Measurements from ENCODE around the gene PAQR4.

Gene PAQR4

DNA sequence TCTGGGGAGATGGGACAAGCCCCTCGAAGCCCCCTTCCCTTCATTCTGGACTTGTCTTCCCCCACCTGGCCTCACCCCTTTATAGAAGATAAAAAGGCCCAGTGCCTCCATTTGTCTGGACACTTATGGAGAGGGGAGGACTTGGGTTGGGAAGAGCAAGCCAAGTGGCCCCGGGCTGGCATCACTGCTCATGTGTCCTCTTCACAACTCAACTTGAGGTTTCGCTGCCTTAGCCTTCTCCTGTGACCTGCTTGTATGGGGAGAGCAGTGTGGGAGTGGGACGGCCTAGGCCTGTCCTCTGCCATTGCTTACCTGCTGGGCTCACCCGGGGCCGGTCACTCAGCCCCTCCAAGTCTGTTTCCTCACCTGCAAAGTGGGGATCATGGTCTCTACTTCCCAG, 1.4 kb downstream of the PAQR4 start:
- H3K4me3 ChIP-seq (replicated peaks; ENCODE audit: low read depth, low read length): no peak overlapping the region
- TF ChIP-seq, protein P1, sequence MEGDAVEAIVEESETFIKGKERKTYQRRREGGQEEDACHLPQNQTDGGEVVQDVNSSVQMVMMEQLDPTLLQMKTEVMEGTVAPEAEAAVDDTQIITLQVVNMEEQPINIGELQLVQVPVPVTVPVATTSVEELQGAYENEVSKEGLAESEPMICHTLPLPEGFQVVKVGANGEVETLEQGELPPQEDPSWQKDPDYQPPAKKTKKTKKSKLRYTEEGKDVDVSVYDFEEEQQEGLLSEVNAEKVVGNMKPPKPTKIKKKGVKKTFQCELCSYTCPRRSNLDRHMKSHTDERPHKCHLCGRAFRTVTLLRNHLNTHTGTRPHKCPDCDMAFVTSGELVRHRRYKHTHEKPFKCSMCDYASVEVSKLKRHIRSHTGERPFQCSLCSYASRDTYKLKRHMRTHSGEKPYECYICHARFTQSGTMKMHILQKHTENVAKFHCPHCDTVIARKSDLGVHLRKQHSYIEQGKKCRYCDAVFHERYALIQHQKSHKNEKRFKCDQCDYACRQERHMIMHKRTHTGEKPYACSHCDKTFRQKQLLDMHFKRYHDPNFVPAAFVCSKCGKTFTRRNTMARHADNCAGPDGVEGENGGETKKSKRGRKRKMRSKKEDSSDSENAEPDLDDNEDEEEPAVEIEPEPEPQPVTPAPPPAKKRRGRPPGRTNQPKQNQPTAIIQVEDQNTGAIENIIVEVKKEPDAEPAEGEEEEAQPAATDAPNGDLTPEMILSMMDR (IDR thresholded peaks at IDR 0.05; ENCODE audit: low read length, missing control alignments): no peak
- no peak for DNase-seq (ENCODE audit: low read depth)

DNA sequence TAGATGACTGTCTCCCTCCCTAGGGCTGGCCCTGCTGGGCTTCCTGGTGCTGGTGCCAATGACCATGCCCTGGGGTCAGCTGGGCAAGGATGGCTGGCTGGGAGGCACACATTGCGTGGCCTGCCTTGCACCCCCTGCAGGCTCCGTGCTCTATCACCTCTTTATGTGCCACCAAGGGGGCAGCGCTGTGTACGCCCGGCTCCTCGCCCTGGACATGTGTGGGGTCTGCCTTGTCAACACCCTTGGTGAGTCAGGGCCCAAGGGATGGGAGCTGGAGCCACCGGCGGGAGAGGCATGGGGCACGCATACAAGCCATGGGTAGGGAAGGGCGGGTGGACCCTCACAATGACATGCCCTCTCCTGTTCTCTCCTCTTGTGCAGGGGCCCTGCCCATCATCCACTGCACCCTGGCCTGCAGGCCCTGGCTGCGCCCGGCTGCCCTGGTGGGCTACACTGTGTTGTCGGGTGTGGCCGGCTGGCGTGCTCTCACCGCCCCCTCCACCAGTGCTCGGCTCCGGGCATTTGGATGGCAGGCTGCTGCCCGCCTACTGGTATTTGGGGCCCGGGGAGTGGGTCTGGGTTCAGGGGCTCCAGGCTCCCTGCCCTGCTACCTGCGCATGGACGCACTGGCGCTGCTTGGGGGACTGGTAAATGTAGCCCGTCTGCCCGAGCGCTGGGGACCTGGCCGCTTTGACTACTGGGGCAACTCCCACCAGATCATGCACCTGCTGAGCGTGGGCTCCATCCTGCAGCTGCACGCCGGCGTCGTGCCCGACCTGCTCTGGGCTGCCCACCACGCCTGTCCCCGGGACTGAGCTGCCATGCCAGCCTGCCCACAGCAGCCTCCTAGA, 2.2 kb downstream of the PAQR4 start:
- TF ChIP-seq, protein P1 (IDR thresholded peaks at IDR 0.05; ENCODE audit: low read length, missing control alignments): no peak
- H3K4me3 ChIP-seq (replicated peaks; ENCODE audit: low read depth, low read length): no peak overlapping the region
- no peak for DNase-seq (ENCODE audit: low read depth)

DNA sequence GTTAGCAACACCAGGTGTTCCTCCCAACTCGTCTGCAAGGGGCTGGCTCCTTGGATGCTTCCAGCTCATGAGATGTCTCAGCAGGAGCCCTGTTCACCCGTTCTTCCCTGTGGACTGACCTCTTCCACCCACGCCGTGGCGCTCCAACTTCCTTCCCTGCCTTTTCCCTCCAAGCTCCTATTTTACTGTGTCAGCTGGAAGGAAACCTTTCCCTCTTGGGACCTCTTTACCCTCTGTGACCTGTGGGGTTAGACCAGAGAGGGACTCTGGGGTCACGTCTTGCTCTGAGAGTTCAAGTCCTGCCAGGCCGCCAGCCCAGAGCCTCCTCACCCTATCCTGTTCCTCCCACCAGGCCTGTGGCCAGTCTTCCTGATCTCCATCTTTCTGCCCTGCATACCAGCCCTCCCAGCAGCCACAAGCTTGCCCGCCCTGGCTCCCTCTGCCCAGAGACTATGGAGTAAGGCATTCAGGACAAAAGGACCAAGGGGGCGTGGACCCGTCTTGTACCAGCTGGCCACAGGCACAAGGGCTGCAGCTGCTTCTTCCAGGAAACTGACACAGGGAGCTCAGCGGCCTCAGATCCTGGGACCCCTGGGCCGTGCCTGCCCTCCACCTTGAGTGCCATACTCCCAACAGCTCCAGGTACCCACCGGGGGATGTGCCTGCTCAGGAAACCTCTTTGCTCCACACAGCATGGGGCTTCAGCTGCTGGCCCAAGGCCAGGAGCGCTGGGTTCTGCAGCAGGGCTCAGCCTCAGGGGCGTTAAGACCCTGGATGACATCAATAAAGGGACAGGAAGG, 3.0 kb downstream of the PAQR4 start:
- H3K4me3 ChIP-seq (replicated peaks; ENCODE audit: low read depth, low read length): no peak overlapping the region
- DNase-seq (ENCODE audit: low read depth): no peak
- TF ChIP-seq, protein P1 (IDR thresholded peaks at IDR 0.05; ENCODE audit: low read length, missing control alignments): no peak

DNA sequence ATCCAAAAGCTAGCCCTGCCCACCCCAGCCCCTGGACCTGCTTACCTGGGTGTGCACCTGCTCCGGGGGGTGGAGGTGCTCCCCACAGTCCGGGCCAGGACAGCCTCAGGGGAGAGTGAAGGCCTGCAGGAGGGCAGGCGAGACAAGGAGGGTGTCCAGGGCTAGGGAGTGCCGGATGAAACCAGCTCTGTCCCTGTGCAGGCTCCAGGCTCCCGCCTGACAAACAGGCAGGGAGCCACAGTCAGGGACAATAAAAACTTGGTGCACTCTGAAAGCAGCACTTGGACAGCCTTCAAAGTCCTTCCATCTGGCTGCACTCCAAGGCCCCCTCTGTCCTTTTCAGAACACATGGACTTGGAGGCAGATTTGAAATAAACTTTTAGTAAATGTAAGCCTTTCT, 3.9 kb downstream of the PAQR4 start:
- DNase-seq (ENCODE audit: low read depth): no peak
- TF ChIP-seq, protein P1 (IDR thresholded peaks at IDR 0.05; ENCODE audit: low read length, missing control alignments): no peak
- no peak overlapping the region for H3K4me3 ChIP-seq (replicated peaks; ENCODE audit: low read depth, low read length)

DNA sequence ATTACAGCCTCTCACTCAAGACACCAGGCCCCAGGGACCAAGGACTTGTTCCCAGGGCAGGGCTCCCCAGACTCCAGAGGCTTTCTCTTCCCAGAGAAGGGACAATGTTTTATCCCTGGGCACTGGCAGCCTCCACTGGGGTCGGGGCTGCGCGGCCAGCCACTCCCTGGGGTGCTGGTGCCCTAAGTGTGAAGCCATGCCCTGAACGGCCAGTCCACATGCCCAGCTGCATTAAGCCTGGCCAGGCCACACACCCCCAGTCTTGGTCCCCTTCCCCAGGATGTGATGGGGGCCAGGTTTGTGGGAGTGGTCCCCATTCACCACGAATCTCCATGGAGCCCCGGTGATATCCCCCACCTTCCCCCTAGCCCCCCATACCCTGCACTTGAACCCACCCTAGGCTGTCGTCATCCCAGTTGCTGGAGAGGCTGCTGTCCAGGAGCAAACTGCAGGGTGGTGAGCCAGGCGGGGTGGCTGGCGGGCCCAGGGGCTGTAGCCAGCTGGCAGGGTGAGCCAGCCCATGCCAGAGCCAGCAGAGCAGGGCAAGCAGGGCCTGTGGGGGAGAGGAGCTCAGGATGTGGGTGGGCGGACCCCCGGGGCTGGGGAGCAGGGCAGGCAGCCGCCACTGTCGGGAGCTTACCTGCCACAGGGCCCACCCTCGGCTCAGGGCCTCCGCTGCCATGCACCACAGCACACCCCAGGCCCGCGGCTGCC, 4.6 kb downstream of the PAQR4 start:
- no peak overlapping the region for H3K4me3 ChIP-seq (replicated peaks; ENCODE audit: low read depth, low read length)
- no peak for DNase-seq (ENCODE audit: low read depth)
- TF ChIP-seq, protein P1 (IDR thresholded peaks at IDR 0.05; ENCODE audit: low read length, missing control alignments): no peak

DNA sequence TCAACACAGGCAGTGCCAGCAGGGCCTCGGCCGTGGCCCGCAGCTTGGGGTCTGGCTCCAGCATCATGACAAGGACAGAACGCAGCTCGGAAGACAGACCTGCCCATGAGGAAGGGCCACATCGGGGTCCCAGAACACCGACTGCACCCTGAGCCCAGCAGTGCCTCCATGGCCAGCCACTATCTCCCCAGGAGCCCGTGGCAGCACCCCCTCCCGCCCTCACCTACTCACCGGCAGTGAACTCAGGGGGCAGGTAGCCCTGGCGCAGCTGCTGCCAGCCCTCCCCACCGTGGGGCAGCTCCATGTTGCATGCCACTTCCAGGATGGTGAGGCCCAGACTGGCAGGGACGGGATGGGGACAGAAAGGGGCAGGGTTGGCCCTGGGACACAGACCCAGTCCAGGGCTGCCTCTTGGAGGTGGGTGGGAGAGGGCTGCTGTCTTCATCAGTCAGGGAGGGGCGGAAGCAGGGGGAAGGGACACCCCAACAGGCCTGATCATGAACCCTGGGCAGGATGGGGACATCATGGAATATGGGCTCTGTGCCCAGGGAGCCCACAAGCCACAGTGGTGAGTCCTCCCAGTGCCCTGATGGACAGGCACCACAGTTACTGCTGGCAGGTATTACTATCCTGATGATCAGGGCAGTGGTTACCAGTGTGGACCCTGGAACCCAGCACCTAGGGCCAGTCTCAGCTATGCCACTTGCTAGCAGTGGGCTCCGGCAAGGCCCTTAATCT, 5.3 kb downstream of the PAQR4 start:
- H3K4me3 ChIP-seq (replicated peaks; ENCODE audit: low read depth, low read length): no peak overlapping the region
- no peak for DNase-seq (ENCODE audit: low read depth)
- TF ChIP-seq, protein P1 (IDR thresholded peaks at IDR 0.05; ENCODE audit: low read length, missing control alignments): no peak
